Activated naive CD8-positive, alpha-beta T cell treated with anti-CD3 and anti-CD28 coated beads, Interleukin-2, amount 10 ng/mL, durations not matched to agents 7 days and 5 days (primary cell): ENCODE data around the gene IP6K2. TPM values are rescaled to one million over a fixed set of nuclear protein-coding genes. Genes with fewer than 3 reads are reported as not detected.
"Not testable (repeated sequence)": the region's sequence is repeated elsewhere in the genome, so short reads cannot be mapped to it uniquely, and the experiment has no call there.

Experiments
- ATAC-seq: fragments of 150-1000 bp; cut with Tn5 transposase; one replicate; pipeline ENCODE4 v1.10.0; 2021; ENCODE audit warnings: low read depth, moderate library complexity
- POLR2A ChIA-PET: fragments of 350-600 bp; sonication (Branson Sonifier 250); formaldehyde crosslinking; loops from one replicate; lab custom pipeline; 2021; ENCODE audit warnings: antibody characterized with exemption; lab: Charles Lee
- DNase-seq: peaks from one replicate; pipeline ENCODE4 v3.0.0; 2021
- H3K27ac Mint-ChIP-seq: one replicate; pipeline ENCODE4 v1.8.0; 2022; ENCODE audit warnings: mild to moderate bottlenecking, mixed read lengths
- H3K27me3 Mint-ChIP-seq: one replicate; pipeline ENCODE4 v1.8.0; 2022; ENCODE audit warnings: mild to moderate bottlenecking, moderate library complexity, mixed read lengths
- H3K36me3 Mint-ChIP-seq: one replicate; pipeline ENCODE4 v1.8.0; 2021; ENCODE audit warnings: mild to moderate bottlenecking, mixed read lengths
- H3K4me1 Mint-ChIP-seq: one replicate; pipeline ENCODE4 v1.8.0; 2021; ENCODE audit warnings: mixed read lengths
- H3K4me3 Mint-ChIP-seq: one replicate; pipeline ENCODE4 v1.8.0; 2022; ENCODE audit warnings: mild to moderate bottlenecking, moderate library complexity, mixed read lengths
- H3K9me3 Mint-ChIP-seq: one replicate; pipeline ENCODE4 v1.8.0; 2021; ENCODE audit warnings: mixed read lengths
- total RNA-seq, 2 experiments: library from RNA; stranded (reverse); gene quantifications; one replicate each; pipeline ENCODE4 v1.2.3, GENCODE V29; 2021

Gene IP6K2
- total RNA-seq, 2 experiments from 2014 or later, result 68.4 to 72.0 TPM

DNA sequence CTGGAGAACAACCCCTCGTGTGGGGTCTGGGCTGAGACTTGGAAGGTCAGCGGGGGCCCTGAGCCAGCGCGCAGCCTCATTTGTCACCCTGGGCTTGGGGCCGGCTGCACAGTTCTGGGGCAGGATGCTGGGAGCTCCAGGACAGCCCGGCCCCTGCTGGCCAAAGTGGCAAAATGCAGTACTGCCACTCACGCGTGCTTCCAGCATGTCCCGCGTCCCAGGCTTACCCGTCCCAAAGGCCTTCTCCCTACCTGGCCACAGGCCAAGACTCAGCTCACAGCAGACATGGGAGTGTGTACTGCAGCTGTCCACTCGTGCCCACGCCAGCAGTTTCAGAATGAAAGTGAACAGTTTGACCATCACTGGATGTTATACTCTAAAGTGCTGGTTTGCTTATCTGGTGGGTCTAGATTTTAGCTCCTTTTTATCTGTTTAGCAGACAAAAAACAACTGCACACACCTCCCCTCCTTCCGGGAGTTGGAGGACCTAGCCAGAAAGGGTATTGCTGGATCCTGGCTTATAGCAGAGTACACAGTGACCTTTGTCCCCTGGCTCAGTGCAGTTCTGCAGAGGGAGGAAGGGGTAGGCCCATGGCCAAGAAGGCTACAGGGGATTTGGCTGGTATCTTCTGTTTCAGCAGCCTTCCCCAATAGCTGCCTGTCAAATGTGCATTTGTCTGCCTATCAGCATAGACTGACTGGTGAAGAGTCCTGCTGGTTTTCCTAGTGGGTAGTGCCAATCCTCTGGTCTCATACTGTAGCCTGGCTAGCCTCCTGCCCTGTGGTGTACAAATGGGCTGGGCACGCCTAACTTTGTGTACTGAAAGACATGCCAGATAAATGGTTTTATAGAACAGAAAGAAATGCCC is 23.2 kb upstream of the IP6K2 start:
- POLR2A ChIA-PET, result interaction anchor here (0.6 to 1.6 kb wide), 2 partner anchors 10 to 24 kb away, joined by 3 read pairs; no protein-coding TSS in a partner anchor
- no peak overlapping the region for H3K4me3 Mint-ChIP-seq
- ATAC-seq, result peak; percentile 90
- H3K36me3 Mint-ChIP-seq, result no peaks in the 10 kb centered on the region
- no peaks in the 10 kb centered on the region for H3K9me3 Mint-ChIP-seq
- H3K27ac Mint-ChIP-seq, result no peak overlapping the region
- H3K27me3 Mint-ChIP-seq, result no peaks in the 10 kb centered on the region
- peak; percentile 67 for DNase-seq
- H3K4me1 Mint-ChIP-seq, result peaks cover 8% of the 10 kb centered on the region

DNA sequence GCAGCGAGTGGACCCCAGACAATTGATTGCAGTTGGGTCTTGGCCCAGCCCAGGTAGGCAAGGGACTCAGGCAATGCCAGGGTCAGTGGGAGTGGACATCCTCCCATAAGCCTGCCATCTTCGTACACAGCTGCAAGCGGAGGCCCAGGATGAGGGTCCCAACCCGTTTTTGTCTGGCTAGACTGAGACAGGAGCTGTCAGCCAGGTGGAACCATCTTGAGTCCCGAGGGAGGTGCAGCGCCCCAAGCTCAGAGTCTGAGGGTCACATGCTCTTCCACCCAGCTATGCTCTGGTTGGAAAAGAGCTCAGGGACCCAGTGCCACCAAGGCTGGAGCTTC is 22.6 kb upstream of the IP6K2 start:
- Mint-ChIP-seq H3K27ac (no peak overlapping the region), H3K27me3 (no peaks in the 10 kb centered on the region)
- ATAC-seq, result no peak

DNA sequence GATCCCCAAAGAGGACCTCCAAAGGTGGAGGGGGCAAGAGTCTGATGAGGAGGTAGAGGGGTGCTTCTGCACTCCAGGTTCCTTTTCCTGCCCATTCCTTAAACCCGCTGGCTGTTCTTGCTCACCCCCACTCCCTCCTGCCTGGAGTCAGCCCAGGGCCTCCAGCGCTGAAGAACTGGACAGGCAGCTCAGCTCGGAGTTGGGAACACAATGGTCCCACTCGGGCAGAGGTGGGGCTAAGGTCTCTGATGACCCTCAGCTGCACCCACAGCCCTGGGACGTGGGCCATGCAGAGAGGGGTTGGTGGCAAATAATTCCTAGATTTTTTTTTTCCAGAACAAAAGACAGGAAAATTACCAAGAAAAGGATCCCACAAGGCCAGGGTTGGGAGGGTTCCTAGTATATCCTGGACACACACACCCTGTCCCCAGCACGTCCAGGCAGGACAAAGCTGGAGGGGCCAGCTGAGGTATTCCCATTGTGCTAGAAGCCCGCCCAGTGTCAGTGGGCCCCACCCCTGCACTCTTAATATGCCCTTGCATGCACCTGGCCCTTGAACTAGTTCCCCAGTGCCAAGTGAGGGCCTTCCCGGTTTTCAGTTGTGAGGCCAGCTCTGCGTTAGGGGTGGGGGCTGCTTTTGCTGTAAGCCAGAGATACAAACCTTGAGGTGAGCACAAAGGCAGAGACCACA is 22.1 kb upstream of the IP6K2 start:
- Mint-ChIP-seq H3K27me3 (no peaks in the 10 kb centered on the region), H3K9me3 (no peaks in the 10 kb centered on the region), H3K4me3 (no peak overlapping the region), H3K4me1 (peaks cover 8% of the 10 kb centered on the region), H3K27ac (no peak overlapping the region), H3K36me3 (no peaks in the 10 kb centered on the region)
- no peak for ATAC-seq
- no peak for DNase-seq
- POLR2A ChIA-PET, result interaction anchor here (1.6 kb wide), 1 partner anchor 23 kb away, joined by 3 read pairs; no protein-coding TSS in a partner anchor

More for the DNA sequence above, 22.6 kb upstream of the IP6K2 start:
- H3K4me1 Mint-ChIP-seq, result peaks cover 8% of the 10 kb centered on the region
- POLR2A ChIA-PET, result interaction anchor here (1.6 kb wide), 1 partner anchor 24 kb away, joined by 3 read pairs; no protein-coding TSS in a partner anchor
- no peak overlapping the region for H3K4me3 Mint-ChIP-seq
- no peaks in the 10 kb centered on the region for H3K36me3 Mint-ChIP-seq
- no peak for DNase-seq
- no peaks in the 10 kb centered on the region for H3K9me3 Mint-ChIP-seq

DNA sequence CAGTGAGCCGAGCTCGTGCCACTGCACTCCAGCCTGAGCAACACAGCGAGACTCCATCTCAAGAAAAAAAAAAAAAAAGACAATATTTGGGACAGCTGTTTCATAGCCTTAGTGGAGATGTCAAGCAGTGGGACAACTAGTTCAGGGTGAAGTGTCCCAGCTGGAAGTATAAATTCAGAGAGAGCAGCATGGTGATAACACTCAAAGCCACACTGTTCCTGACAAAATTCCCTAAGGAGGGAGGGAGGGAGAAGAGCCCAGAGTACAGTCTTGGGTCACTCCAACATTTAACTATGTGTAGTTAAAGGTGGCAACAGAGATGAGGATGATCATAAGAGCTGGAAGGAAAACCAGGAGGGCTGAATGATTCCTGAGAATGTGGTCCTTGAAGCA is 21.1 kb upstream of the IP6K2 start:
- Mint-ChIP-seq H3K27me3 (no peaks in the 10 kb centered on the region), H3K4me3 (no peak overlapping the region), H3K9me3 (no peaks in the 10 kb centered on the region), H3K36me3 (no peaks in the 10 kb centered on the region), H3K27ac (no peak overlapping the region), H3K4me1 (peaks cover 8% of the 10 kb centered on the region)
- no peak for DNase-seq
- ATAC-seq, result no peak
- POLR2A ChIA-PET, result no interaction called here

DNA sequence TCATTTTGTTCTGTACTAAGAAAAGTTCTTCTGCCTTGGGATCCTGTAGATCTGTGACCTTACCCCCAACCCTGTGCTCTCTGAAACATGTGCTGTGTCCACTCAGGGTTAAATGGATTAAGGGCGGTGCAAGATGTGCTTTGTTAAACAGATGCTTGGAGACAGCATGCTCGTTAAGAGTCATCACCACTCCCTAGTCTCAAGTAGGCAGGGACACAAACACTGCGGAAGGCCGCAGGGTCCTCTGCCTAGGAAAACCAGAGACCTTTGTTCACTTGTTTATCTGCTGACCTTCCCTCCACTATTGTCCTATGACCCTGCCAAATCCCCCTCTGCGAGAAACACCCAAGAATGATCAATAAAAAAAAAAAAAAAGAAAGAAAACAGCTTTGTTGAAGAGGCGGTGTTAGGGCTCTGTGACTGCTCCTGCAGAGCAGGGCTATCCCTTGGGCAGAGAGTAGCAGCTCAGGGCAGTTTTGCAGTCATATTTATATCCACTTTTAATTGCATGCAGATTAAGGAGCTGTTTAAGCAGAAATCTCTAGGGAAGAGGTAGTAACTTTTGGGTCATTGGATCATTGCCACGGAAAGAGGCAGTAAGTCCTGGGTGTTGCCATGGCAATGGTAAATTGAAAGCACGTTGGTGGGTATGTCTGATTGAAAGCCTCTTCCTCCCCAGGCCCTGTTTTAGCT is 18.2 kb upstream of the IP6K2 start:
- H3K36me3 Mint-ChIP-seq, H3K27ac Mint-ChIP-seq, ATAC-seq, H3K27me3 Mint-ChIP-seq, POLR2A ChIA-PET, DNase-seq, H3K9me3 Mint-ChIP-seq, H3K4me3 Mint-ChIP-seq, H3K4me1 Mint-ChIP-seq: not testable (repeated sequence)

DNA sequence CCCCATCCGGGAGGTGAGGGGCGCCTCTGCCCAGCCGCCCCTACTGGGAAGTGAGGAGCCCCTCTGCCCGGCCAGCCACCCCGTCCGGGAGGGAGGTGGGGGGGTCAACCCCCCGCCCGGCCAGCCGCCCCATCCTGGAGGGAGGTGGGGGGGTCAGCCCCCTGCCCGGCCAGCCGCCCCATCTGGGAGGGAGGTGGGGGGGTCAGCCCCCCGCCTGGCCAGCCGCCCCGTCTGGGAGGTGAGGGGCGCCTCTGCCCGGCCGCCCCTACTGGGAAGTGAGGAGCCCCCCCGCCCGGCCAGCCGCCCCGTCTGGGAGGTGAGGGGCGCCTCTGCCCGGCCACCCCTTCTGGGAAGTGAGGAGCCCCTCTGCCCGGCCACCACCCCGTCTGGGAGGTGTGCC is 17.5 kb upstream of the IP6K2 start:
- H3K9me3 Mint-ChIP-seq, H3K27me3 Mint-ChIP-seq, H3K4me1 Mint-ChIP-seq, H3K36me3 Mint-ChIP-seq, ATAC-seq, H3K27ac Mint-ChIP-seq, DNase-seq, H3K4me3 Mint-ChIP-seq, POLR2A ChIA-PET: not testable (repeated sequence)

DNA sequence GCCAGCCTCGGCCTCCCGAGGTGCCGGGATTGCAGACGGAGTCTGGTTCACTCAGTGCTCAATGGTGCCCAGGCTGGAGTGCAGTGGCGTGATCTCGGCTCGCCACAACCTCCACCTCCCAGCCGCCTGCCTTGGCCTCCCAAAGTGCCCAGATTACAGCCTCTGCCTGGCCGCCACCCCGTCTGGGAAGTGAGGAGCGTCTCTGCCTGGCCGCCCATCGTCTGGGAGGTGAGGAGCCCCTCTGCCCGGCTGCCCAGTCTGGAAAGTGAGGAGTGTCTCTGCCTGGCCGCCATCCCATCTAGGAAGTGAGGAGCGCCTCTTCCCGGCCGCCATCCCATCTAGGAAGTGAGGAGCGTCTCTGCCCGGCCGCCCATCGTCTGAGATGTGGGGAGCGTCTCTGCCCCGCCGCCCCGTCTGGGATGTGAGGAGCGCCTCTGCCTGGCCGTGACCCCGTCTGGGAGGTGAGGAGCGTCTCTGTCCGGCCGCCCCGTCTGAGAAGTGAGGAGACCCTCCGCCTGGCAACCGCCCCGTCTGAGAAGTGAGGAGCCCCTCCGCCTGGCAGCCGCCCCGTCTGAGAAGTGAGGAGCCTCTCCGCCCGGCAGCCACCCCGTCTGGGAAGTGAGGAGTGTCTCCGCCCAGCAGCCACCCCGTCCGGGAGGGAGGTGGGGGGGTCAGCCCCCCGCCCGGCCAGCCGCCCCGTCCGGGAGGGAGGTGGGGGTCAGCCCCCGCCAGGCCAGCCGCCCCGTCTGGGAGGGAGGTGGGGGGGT is 16.9 kb upstream of the IP6K2 start:
- H3K4me1 Mint-ChIP-seq, H3K9me3 Mint-ChIP-seq, DNase-seq, H3K4me3 Mint-ChIP-seq, H3K27ac Mint-ChIP-seq, POLR2A ChIA-PET, H3K36me3 Mint-ChIP-seq, ATAC-seq, H3K27me3 Mint-ChIP-seq: not testable (repeated sequence)

DNA sequence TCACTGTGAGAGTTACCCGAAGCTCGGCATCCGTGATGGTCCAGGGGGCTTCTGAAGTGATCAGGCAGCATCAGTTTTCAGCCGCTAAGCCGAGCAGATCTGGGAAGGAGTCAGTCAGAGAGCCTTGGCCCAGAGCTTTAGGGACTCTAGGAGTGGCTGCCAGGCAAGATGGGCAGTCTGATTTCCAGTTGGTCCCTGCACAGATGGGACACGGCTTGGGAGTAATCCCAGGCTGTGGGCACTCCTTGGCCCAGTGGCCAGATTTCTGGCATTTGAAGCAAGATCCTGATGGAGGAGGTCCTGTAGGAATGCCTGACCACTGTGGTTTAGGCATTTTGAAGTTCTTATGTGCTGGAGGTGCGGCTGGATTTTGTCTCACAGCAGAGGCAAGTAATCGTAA is 10.5 kb upstream of the IP6K2 start:
- Mint-ChIP-seq H3K9me3 (peaks cover 2% of the 10 kb centered on the region), H3K27me3 (peaks cover 3% of the 10 kb centered on the region), H3K27ac (no peak overlapping the region), H3K36me3 (no peaks in the 10 kb centered on the region), H3K4me1 (no peaks in the 10 kb centered on the region), H3K4me3 (no peak overlapping the region)
- POLR2A ChIA-PET, result interaction anchor here (0.6 kb wide), 1 partner anchor 280 kb away, joined by 6 read pairs; the partner anchor contains the start of gene WDR6
- no peak for ATAC-seq
- DNase-seq, result no peak

DNA sequence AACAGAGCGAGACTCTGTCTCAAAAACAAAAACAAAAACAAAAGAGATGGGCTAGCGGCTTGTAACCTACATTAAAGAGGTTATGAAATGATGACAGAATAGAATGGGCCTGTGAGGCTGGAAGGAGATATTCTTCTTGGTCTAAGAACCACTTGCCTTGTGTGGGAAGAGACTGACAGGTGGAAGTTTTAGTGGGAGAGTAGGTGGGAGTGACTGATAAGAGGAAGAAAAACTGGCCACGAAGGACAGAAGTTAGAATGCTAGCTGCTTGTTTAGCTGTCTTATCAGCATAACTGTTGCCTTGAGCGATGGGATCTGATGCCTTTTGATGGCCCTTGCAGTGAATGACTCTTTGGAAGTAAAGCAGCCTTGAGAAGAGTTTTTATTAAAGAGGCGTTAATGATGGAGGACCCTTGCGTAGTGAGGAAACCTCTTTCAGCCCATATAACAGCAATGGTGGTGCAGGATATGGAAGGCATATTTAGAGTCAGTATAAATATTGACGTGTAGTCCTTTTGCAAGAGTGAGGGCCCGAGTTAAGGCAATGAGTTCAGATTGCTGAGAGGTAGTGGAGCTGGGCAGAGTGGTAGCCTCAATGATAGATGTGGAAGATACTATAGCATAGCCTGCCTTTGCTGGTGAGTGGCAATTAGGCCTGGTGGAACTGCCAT is 8.3 kb upstream of the IP6K2 start:
- H3K4me1 Mint-ChIP-seq, DNase-seq, H3K27me3 Mint-ChIP-seq, POLR2A ChIA-PET, H3K4me3 Mint-ChIP-seq, H3K9me3 Mint-ChIP-seq, ATAC-seq, H3K36me3 Mint-ChIP-seq, H3K27ac Mint-ChIP-seq: not testable (repeated sequence)

DNA sequence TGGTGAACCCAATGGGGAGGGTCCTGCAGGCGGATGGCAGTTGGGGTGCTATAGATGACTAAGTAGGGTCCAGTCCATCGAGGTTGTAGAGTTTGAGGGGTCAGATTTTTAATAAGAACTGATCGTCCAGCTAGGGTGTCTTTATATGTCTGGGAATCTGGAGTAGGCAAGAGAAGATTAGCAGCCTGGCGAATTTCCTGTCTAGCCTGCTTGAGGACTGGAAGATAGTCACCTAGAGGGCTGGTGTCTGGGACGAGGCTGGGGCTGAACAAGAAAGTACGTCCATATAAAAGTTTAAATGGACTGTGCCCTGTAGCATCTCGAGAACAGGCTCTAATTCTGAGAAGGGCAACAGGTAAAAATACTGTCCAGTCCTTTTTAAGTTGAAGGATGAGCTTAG is 6.7 kb upstream of the IP6K2 start:
- POLR2A ChIA-PET, result no interaction called here
- H3K27me3 Mint-ChIP-seq, result peaks cover 19% of the 10 kb centered on the region
- H3K27ac Mint-ChIP-seq, result no peak overlapping the region
- no peak overlapping the region for H3K4me3 Mint-ChIP-seq
- H3K4me1 Mint-ChIP-seq, result no peaks in the 10 kb centered on the region
- H3K36me3 Mint-ChIP-seq, result no peaks in the 10 kb centered on the region
- no peak for DNase-seq
- no peak for ATAC-seq
- H3K9me3 Mint-ChIP-seq, result peaks cover 2% of the 10 kb centered on the region

DNA sequence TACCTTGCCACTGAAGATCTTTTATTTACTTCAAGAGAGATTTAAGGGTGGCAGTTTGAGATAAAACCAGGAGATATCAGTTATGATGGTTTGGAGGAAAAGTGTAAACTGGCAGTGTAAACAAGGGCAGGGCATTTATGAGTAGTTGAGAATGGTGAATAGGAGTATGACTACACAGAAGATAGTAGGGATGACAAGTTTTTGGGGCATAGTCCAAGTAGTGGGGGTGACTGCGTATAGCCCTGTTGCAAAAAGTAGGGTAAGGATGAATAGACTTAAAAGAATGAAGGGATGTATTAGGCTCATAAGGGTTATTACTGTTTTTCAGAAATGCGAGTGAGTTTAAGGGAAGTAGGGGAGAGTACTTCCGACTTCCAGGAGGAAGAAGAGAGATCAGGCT is 6.3 kb upstream of the IP6K2 start:
- H3K36me3 Mint-ChIP-seq, H3K9me3 Mint-ChIP-seq, H3K4me3 Mint-ChIP-seq, H3K4me1 Mint-ChIP-seq, DNase-seq, H3K27ac Mint-ChIP-seq, ATAC-seq, POLR2A ChIA-PET: not testable (repeated sequence)
- H3K27me3 Mint-ChIP-seq, result peaks cover 19% of the 10 kb centered on the region

DNA sequence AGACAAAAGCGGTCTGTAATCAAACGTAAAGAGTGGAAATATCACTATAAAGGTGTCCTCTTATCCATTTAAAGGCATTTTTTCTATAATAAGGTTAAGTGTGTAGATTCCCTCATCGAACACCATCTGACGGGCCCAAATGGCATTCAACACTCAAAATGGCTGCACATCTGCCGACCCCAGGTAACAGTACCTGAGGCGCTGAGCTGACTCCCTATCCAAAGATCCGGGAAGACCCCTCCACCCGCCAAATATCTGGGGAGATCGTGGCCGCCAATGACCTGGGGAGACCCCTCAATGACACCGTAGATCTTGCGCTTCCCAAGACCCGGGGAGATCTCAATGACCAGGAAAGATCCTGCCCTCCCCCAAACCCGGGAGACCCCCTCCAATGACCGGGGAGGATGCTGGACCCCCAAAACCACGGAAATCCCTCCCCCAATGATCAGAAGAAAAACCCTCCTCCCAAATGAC is 476 bp downstream of the IP6K2 start:
- DNase-seq, result peak; percentile 53
- H3K4me1 Mint-ChIP-seq, result peaks cover 26% of the 10 kb centered on the region
- peaks cover 19% of the 10 kb centered on the region for H3K36me3 Mint-ChIP-seq
- POLR2A ChIA-PET, result interaction anchor here (0.6 to 3.0 kb wide), 21 partner anchors 8 to 1057 kb away, joined by 3 to 12 read pairs (median 4); partner anchors contain the start of genes ARIH2, CDC25A, NCKIPSD and NDUFAF3
- H3K9me3 Mint-ChIP-seq, result no peaks in the 10 kb centered on the region
- no peak for ATAC-seq
- H3K4me3 Mint-ChIP-seq, result peak overlapping the region; percentile 99
- H3K27ac Mint-ChIP-seq, result peak overlapping the region; percentile 98
- H3K27me3 Mint-ChIP-seq, result peaks cover 18% of the 10 kb centered on the region
